GM18498 (cell line): Measurements from ENCODE around the gene SLC17A4.

Experiments used
- ATAC-seq: cut with Tn5 transposase; IDR thresholded peaks from one replicate; pipeline ENCODE4 v1.9.1; 2021; ENCODE audit warnings: mild to moderate bottlenecking, moderate library complexity; ENCODE audit not compliant: unreplicated experiment

Gene SLC17A4

GRCh38 chr6:25749837-25750236 lies 4.7 kb upstream of the SLC17A4 start:
- no peak for ATAC-seq

DNA sequence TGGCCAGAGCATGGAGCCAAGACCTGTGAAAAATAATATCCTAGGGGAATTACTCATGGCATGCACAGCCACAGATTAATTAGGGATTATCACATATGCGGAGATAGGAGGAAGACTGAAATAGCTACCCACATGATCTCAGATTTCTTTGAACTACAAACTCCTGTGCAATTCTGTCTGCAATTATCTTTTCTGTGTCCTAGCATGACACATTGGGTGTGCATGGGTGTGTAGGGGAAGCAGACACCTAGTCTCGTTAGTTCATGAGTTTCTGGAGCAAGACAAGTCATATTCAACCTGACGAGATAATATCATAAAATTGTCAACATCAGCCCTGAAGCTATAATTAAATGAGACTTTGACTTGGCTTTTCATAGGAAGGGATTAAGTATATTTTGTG lies 3.6 kb upstream of the SLC17A4 start:
- ATAC-seq, result no peak

GRCh38 chr6:25753079-25753478 lies 1.5 kb upstream of the SLC17A4 start:
- ATAC-seq, result no peak

DNA sequence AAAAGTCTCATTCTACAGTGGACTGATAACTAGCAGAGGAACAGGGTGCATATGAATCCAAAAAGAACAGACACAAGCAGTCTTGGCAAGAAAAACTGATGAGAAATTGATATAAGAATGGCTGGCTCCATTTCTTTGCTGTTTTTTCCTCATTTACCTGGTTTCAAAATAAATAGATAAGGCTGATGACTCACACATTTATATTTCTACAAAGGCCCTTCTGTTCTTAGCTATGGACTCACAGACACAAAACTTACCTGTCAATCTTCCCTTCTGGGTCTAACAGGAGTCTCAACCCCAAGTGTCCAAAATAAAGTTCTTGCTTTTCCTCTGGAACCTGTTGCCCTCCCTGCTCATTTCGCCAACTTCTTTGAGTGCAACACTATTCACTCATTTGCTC lies 941 bp downstream of the SLC17A4 start:
- no peak for ATAC-seq

DNA sequence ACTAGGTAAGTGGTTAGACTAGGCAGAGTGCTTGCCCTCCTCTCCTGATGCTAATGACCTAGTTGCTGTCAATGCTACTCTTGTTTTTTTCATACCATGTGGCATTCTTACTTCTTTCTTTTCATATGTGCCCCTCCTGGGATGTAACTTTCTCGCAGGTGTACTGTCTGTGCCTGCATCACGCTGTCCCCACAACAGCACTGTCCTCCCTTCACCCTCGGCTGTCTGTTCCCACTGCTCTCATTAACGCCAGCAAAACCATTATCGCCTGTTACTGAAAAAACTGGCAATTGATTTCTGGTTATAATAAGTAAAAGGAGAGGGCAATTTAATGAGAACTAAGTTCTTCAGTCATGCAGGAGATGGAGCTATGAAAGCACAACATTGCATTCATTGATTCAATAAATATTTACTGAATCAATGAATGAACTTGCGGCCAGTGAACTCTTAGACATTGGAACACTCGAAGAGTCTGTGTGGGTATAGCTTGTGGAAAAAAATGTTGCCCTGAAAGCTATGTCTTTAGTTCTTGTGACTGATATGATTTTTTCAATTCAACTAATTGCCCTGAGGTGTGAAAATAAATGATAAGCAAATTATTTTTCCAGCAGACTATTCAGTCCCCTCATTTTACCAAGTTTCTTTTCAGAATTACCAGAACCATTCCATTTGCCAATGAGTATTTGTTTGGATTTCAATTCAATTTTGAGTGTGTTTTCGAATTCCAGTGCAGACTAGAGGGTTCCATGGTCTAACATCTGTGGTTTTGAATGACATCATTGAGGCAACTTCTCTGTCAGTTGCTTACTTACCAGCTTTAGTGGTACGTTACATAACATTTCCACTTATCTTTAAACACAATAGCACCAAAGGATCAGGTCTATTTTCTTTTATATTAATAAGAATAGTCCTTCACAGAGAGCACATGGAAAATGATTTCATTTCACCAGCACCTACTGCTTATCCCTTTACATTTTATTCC lies 2.1 kb downstream of the SLC17A4 start:
- ATAC-seq, result no peak

GRCh38 chr6:25757936-25758642 lies 3.5 kb downstream of the SLC17A4 start:
- no peak for ATAC-seq

GRCh38 chr6:25764611-25765010 lies 10.1 kb downstream of the SLC17A4 start:
- ATAC-seq, result no peak

- ATAC-seq, result no peak
Observed at GRCh38 chr6:25768566-25768965, 14.0 kb downstream of the SLC17A4 start.

GRCh38 chr6:25769983-25770382 lies 15.4 kb downstream of the SLC17A4 start:
- no peak for ATAC-seq

DNA sequence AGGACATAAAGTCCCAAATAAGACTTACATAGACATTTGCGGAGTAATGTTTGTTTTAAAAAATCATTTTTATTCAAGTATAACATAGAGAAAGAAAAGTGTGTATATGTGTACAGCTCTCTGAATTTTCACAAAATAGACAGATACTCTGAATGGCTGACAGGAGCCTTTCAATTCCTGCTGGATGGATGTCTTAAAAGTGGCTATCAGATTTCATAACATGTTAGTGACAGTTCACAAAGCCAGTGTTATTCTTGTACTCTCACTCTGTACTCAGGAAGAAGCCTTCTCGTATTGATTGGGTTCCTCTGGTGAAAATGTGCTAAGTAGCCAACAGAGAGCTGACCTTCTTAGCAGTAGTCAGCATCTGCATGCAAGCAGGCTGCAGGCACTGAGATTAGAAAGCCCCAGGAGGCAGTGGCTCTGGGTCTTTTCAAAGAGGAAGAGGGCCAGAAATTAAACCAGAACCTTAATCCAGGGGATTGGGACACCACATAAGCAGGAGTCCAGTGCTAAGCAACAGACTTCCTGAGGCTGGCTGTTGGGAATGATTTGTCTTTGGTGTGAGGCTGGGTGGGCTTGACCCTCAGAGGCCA lies 19.7 kb downstream of the SLC17A4 start:
- ATAC-seq, result no peak

DNA sequence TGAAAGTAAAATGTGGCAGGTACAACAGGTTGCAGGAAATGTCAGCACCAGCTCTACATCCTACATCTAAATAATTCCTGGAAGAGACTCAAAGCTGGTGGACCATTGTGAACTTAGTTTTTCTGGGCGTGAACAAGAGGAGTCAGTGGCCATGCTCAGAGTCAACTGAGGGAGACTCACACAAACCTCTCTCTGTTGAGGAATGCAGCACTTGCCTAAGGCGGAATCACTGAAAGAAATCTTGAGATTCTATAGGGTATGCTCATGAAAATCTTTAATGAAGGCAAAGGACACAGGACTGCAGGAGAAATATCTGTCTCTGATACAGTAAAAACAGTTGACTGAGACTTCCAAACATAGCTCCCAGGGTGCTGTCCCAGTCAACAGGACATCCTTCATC lies 22.5 kb downstream of the SLC17A4 start:
- no peak for ATAC-seq

DNA sequence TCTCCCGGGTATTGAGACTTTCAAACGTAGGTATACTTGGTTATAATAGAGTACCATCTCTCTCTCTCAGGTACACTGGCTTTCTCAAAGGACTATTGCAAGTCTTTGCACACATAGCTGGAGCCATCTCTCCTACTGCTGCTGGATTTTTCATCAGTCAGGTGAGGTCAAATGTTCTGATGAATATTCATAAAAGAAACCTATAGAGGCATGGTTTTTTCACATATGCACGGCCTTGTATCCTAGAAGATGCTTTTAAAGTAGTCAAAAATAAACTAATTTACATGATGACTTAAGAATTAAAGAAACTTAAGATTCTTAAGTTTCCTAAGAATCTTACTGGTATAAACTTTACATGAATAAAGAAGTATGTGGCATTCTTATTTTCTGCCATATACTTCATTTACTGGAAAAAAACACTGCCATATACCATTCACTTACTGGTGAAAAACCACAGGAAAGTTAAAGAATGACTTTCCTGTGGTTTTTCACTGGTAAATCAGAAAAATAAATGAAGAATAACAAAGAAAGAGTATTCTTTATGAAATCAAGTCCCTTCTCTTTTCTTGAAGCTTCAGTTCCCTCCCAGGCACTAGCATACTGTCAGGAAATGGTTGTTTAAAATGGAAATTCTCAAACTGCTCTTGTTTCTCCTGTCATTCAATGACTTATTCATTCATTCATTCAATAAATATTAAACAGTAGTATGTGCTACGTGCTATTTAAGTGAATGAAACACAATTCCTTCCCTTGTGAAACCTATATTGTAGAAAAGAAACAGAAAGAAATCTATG lies 23.5 kb downstream of the SLC17A4 start:
- ATAC-seq, result no peak

GRCh38 chr6:25781134-25781533 lies 26.6 kb downstream of the SLC17A4 start:
- ATAC-seq, result no peak

DNA sequence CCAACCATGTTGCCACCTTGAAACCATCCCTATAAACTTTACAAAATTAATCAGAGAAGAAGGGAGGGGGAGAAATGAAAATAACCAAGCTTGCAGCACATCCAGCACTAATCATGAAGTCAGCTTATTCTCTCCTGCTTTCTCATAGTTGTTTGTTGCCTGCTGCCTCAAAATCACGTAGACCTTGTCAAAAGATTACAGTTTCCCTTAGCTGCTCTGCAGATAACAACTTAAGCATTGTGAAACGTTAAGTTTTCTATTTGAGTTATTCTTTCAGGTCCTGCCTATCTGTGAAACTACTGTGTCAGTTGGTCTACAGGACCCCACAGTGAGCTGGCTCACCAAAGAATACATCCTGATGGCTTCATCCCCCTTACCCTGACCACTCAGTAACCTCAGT lies 32.9 kb downstream of the SLC17A4 start:
- no peak for ATAC-seq

GRCh38 chr6:25788305-25788922 lies 33.9 kb downstream of the SLC17A4 start:
- ATAC-seq, result no peak

- ATAC-seq, result no peak
Observed at GRCh38 chr6:25789475-25789874, 34.9 kb downstream of the SLC17A4 start.

DNA sequence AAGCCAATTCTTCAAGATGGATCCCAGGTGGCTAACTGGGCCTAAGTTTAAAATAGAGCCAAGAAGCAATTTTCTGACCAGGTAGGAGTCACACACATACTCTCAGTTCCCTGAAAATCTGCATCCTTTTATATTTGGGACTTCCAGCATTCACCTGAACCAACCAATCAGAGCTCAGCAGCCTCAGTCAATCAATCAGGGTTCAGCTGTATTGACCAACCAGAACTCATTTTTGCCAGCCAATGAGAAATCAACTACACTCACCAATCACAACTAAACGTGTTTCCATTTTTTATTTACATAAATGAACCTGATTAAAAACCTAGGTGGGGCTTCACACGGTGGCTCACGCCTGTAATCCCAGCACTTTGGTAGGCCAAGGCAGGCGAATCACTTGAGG lies 37.5 kb downstream of the SLC17A4 start:
- no peak for ATAC-seq

- no peak for ATAC-seq
Observed at GRCh38 chr6:25793970-25794369, 39.4 kb downstream of the SLC17A4 start.

GRCh38 chr6:25794784-25795183 lies 40.2 kb downstream of the SLC17A4 start:
- no peak for ATAC-seq

- no peak for ATAC-seq
Observed at GRCh38 chr6:25801436-25801835, 46.9 kb downstream of the SLC17A4 start.
